NAMALWA (cell line): ENCODE results near the gene LRRC3C.
"Not testable (repeated sequence)": the region's sequence is repeated elsewhere in the genome, so short reads cannot be mapped to it uniquely, and the experiment has no call there.

Source experiments
- DNase-seq: peaks from one replicate; pipeline ENCODE4 v3.0.0-alpha.2; 2015; ENCODE audit warnings: low spot score

Gene LRRC3C

DNA sequence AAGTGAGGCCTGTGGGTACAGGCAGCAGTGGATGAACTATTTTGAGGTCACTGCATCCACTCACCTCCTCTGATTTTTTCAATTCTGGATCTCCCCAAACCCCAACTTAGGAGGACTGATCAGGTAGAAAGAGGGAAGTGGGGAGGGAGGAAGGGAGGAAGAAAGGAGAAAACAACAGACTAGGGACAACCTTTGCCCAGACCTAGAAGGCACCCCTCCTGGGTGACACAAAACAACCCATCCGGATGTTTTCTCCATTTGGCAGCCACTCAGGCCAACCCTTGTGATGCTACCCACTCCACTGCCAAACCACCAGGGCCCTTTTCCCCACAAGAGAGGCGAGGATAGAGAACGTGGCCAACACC is 2.9 kb upstream of the LRRC3C start:
- DNase-seq = no peak

DNA sequence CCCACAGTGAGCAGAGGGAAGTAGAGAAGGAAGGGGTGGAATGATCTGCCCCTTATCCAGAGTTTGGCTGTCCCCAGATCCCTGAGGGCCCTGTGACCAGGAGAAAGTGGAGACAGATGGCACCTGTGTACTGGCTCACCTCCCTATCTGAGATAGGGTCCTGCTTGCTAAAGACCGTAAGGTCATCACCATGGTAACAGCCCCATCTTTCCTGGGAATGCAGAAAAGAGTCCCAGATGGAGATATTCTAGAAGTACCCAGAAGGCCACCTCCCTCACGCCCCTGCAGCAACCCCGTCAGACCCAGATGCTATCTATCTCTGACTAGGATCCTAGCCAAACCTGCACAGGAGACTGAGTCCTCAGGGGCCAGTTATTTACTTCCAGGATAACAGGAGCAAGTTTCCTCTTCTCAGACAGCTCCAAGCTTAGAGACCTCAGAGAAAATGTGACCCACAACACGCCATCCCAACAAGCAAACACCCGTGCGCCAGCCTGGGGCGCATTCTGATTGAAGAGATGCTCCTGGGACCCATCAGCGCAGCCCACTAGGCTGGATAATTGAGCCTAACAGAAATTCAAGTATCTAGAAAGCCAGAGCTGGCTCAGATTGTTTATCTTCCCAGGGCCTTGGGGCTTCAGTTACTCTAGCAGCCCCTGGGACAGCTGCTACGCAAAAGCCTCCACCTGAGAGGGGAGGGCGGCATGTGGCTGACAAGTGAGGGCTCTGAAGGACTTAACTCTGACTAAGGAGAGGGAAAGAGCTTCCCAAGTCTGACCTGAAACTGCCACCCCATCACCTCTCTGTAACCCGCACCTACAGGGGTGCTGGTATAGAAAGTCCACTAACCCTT is 2.0 kb upstream of the LRRC3C start:
- no peak for DNase-seq

DNA sequence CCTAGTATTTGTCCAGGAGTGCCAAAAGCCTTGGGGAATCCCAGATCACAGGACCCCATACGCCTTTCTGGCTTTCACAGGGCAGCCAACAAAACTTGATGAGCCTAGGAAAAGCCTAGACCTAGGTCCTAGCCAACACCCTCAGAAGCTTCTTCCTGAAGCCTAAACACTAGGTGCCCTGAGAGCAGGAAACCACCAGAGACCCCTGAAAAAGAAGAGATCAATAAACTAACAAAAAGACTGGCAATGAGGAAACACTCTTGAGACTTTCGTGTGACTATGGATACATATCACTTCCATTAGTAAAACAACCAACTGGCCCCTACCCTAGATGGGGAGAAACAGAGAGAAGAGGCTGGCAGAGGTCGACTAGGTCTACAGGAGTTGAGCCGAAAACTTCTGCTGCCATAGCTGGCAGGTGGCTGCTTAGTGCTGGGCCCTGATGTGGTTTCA is 1.4 kb upstream of the LRRC3C start:
- peak; percentile 52 for DNase-seq

DNA sequence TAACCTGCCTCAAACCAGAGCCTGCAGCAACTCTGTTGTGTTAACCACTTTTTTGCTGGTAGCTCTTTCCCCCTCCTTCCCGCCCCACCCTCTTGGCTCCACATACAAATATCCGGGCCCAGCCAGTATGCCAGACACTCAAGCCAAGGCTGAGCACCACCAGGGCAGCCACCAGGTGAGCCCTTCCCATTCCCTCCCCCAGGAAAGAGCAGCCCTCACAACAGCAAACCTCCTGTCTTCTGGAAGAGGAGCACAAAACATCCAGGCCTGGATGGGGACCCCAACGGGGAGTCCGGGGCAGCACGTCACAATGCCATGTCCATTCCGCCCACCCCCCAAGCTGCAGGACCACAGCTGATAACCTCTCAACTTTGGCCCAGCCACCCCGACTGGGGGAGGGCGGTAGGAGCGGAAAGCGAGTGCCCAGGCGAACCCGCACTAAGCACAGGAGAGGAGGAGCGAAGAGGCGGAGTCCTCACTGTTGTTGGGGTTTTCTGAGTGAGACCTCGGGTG is 888 bp upstream of the LRRC3C start:
- peak; percentile 57 for DNase-seq

DNA sequence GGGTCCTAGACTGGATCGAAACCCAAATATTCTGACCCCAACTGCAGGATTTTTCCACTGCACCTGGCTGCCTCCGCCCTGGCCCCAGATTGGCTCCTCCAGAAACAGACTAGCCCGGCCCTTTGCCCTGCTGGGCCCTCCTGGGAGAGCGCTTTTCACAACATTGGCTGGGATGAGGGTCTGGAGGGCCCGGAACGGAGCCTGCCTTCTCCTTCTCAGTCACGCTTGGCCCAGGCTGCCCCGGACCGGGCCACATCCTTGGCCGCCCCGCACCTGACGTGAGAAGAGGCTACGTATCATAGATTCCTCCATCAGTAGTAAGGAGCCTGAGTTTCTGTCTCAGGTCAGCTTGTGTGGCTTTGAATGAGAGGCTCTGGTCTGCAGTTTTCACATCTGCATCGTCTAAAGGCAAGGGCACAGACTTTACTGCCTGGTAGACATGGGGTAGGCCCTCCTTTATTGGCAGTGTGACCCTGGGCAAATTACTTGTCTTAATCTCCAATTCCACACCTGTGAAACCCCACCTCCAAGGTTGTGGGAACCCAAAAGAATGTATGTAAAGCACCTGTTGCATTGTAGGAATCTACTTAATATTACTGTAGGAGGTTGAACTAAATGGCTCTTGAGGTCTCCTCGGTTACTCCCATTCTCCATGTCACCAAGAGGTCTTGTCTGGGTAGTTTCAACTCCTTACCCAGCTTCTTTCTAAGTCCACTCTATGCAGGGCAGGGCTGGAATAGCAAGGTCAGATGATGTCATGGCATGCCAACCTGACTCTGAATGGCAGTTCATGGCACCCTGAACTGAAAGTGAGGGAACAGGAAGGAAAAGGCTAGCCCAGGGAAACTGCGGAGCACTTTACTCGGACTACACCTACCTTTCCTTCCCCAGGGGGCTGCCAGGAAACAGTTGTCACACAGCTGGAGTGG is 661 bp downstream of the LRRC3C start:
- DNase-seq = no peak

DNA sequence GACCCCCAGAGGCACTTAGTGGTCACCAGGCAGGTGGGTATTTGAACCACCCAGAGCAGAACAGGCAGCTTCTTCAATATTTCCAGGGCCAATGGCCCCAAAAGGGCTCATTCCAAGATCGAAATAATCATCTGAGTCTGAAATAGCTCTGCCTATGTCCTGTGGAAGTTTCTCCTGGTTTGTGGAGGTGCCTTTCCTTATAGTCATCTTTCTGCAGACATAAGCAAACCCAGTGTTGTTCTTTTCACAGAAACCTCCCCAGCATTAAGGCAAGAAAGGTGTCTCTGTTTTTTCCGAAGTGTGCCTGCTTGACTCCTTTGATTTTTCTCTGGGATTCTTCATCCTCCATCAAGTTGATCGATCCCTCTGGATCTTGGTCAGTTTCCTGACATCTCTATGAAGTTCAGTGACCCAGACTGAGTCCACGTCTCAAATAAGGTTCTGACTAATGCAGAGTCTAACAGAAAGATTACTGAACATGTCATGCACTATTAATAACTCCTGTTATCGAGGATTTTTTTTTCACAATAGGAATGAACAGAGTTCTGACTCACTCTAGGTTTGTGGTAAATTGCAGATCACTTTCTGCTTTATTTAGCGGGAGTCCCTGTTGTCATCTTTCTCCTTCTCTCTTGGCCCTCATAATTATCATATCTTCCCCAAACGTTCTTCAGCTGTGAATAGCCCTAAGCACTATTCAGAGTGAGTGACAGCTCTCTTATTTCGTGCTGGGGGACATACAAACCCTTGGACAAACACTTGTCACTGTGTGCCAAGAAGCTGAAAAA is 1.5 kb downstream of the LRRC3C start:
- DNase-seq = no peak

DNA sequence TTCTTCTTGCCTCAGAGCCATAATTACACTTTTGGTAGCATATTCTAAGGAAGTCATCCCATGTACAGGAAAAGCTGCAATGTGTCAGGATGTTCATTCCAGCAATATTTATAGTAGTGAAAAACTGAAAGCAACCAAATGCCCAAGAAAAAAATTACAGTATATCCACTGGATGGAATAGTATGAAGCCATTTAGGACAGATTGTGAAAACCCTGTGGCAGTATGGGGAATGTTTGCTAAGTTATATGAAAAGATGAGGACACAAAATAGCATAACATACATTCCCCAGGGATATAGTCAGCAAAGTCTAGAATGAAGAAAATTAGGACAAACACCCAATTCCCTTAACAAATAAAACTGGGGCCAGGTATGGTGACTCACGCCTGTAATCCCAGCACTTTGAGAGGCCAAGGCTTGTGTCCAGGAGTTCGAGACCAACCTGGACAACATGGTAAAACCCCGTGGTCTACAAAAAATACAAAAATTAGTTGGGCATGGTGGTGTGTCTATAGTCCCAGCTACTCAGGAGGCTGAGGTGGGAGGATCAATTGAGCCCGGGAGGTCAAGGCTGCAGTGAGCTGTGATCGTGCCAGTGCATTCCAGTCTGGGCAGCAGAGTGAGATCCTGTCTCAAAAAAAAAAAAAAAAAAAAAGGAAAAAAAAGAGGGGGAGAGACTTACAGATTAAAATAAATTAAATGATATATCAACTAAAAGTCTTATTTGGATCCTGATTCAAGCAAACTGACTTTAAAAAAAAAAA is 2.3 kb downstream of the LRRC3C start:
- no peak for DNase-seq

DNA sequence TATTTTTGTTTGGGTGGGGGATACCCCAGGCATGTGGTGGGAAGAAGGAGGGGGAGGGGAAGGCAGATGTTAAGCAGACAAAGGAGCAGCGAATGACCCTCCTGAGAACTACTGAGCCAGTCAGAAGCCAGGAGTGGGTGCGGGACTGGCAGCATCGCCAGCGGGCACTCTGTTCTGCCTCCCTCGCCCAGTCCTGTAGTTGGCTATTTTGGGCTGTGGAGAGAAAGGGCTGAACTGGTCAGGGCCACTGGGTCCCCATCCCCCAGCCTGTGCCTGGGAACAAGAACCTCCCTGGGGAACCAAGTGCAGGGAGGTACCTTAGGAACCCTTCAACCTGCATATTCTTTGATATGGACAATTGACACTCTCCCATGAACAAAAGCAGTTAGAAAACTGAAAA is 6.4 kb downstream of the LRRC3C start:
- DNase-seq = no peak

DNA sequence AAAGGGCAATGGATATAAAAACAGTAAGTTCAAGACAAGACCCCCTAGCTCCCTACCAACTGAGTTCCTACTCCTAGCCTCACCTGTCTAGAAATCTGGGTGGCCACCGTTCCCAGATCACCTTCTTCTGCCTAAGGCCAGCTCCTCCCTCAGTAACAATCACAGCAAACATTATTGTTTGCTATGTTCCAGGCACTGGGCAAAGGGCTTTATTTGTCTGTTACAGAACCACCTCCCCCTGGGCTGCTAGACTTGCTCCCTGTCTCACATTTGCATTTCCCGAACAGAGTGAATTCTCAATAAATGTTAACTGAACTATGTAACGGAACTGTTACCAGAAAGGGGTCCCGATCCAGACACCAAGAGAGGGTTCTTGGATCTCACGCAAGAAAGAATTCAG is 6.8 kb downstream of the LRRC3C start:
- DNase-seq = no peak

DNA sequence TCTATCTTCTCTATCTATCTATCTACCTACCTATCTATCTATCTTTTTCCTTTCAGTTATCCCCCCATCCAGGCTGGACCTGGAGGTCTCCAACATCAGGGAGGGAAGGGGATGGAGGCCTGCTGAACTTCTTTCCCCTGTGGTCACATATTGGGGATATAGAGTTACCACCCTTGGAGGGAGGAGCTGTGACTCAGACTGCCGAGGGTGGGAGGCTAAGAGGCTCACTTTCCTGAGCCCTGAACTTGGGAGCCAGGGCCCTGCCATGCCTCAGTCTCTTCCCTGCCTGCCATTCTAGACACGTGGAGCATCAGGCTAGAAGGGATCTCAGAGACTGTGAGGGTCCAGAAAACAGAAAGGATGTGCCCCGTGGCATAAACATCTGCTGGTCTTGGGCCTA is 8.4 kb downstream of the LRRC3C start:
- DNase-seq = no peak

DNA sequence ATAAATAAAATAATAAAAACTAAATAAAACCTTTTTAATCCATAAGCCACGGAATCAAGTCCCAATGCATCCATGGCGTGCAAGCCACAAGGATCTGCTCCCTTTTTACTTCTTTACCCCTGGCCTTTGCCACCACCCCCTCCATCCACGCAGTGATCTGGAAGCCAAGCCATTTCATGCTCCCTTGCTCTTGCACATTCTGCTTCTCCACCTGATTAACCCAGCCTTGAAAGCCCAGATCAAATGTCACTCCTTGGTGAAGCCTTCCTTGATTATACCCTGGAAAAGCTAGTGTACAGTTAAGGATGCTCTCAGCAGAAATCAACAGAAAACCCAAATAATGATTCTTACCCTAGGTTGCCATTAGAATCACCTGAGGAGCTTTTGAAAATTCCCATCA is 9.9 kb downstream of the LRRC3C start:
- DNase-seq = no peak

DNA sequence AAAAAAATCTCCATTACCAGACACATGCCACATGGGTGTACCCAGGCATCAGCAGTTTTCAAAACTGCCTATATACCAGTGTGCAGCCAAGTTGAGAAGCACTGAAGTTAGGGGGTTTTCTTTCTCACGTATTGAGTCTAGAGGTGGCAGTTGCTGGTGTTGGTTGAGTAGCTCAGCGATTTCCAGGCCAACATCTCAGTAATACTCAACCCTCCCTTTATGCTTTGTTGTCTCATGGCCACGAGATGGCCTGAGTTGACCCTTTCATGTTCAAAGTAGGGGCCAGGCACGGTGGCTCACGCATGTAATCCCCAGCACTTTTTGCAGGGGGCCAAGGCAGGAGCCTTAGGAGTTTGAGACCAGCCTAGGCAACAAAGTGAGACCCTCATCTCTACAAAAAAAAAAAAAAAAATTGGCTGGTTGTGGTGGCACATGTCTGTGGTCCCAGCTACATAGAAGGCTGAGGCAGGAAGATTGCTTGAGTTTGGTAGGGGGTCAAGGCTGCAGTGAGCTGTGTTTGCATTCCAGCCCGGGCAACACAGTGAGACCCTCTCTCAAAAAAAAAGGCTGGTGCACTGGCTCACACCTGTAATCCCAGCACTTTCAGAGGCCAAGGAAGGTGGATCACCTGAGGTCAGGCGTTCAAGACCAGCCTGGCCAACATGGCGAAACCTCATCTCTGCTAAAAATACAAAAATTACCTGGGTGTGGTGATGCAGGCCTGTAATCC is 10.8 kb downstream of the LRRC3C start:
- DNase-seq = peak; percentile 29

DNA sequence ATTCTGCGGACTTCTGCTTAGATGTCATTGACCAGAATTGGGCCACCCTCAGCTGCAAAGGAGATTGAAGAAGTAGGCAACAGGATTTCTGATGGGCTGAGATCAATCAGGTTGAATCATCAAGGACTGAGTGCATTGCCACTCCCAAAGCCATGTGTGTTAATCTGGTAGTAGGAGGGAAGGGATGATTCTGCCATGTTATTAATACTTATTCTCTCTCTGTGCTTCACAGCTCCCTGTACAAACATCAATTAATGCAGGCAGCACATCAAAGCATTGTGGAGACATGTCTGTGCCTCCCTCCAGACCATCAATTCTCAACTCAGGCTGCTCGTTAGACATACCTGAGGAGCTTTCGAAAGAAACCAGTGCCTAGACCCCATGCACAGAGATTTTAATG is 11.6 kb downstream of the LRRC3C start:
- DNase-seq = no peak

DNA sequence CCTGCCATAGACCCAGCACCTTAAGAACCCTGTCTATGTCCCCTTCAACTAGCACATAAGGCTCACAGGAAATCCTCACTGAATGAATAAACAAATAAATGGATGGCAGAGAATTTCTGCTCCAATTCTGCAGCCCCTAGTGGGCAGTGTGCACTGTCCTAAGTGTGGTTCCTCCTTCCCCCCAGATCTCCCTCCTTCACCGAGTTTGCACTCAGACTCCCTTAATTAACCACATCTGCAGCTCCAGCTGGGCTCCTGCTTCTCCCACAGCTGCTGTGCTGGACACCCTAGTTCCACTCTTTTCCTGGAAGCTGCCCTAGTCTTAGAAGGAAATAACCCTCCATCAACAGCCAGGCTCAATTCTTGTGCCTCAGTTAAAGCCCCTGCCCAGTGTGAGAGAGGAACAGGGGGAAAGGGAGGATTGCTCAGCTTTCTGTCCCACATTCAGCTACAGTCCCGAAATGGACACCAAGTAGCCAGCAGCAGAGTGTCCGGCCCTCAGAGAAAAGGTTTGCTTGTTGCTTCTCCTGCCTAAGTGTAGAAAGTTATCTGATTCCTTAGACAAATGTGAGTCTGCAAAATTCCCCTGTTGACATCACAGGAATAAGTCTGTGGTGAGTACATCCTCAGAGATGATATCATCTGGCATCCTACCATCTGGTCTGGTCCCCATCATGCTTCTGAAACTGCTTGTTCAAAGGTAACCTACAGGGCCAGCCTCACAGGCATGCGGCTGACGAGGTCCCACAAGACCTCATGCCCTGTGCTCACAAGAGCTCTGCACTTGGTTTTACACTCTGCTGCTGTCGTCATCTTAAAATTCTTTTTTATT is 12.3 kb downstream of the LRRC3C start:
- DNase-seq = peak; percentile 77

DNA sequence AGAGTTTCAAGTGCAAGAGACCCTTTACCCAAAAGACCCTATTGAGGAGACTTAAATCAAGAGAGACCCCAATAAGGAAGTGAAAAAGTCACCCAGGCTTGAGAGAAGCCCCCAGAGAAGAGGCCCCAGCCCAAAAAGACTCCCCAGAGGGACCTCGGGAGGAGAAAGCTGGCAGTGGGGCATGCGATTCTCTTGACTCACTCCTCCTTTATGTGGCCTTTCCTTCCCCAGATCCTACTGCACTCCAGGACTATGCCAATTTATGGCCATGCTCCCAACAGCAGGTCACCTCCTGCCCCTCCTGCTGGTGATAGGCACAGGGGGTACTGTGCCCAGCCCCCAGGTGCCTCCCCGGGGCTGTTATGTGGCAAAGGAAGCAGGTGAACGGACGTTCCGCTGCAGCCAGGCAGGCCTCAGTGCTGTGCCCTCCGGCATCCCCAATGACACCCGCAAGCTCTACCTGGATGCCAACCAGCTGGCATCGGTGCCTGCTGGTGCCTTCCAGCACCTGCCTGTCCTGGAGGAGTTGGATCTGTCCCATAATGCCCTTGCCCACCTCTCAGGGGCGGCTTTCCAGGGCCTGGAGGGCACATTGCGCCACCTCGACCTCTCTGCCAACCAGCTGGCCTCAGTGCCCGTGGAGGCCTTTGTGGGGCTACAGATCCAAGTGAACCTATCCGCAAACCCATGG is 16.3 kb downstream of the LRRC3C start:
- no peak for DNase-seq

DNA sequence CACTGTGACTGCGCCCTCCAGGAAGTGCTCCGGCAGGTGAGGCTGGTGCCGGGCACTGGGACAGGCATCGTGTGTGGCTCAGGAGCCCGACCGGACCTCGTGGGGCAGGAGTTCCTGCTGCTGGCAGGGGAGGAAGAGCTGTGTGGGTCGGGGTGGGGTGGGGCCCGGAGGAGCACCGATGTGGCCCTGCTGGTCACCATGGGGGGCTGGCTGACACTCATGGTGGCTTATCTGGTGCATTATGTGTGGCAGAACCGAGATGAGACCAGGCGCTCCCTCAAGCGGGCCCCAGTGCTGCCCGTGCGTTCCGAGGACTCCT is 16.8 kb downstream of the LRRC3C start:
- no peak for DNase-seq

DNA sequence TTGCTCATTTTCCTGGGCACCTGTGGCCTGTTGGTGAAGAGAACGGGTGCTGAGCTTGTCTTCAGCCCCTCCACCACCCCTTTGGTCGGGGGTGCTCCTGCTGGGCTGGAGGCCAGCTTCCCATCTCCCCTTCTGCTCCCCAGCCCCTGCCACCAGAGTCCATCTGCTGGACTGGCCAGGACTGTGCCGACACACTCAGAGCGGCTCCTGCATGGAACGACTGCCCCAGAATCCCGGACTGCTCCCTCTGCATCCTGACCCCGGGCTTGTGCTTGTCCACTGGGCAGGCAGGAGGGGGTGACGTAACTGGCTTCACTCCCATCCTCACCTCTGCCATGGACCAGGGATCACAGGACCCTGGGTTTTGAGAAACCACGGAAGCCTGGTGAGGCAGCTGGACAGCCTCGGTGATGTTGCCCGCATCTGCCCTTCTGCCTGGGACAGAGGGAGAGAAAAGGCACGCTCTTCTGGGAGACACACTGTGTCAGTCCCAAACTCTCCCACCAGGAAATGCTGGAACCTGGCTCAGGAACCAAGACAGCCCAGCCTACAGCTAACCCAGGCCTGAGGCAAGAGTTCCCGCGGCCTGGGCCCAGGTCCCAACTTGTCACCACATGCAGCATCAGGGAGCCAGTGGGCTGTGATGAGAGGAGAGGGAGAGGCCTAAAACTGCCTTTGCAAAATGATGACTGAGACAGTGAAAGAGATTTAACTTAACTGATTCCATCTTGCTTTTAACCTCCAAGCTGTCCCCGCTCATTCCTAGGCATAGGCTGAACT is 19.2 kb downstream of the LRRC3C start:
- DNase-seq = no peak

DNA sequence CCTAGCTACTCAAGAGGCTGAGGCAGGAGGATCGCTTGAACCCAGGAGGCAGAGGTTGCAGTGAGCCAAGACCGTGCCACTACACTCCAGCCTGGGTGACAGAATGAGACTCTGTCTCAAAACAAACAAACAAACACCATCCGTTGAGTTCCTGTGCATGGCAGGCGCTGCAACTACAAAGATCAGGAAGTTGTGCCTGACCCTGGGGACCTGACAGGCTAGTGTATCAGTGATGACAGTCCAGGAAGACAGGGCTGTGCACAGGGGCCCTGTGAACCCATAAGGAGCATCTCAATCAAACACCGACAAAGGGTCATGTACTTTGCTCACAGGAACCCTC is 20.9 kb downstream of the LRRC3C start:
- not testable (repeated sequence) for DNase-seq

DNA sequence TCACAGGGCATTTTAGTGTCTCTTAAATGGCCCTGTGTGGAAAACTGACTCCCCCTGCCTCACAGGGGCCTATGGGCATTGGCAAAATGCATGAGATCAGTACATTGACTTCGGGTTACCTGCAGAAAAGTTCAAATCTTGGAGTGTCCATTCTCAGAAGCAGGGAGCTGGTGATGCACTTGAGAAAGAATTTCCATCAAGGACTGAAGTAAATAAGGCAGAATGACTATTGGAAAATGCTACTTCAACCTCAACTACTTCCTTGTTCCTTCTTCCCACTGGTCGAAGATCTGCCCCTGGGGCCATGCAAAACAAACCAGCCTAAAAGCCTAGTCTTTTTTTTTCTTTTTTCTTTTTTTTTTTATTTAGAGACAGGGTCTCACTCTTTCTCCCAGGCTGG is 21.5 kb downstream of the LRRC3C start:
- DNase-seq = no peak
